Raji (cell line): Measurements from ENCODE around the gene SVIL.

Source experiments
- POLR2A ChIP-seq: IDR thresholded peaks from 2 replicates; pipeline ENCODE4 v1.6.1; 2011; ENCODE audit warnings: low read depth, low read length, control low read depth; ENCODE audit not compliant: insufficient read depth

Gene SVIL

GRCh38 chr10:29634764-29635625 is at the start of gene SVIL:
Gene SVIL, minus strand, starts transcription at chr10:29634971. Its CDS starts 79,913 bp downstream, at chr10:29555058.
- no peak for TF ChIP-seq POLR2A

GRCh38 chr10:29681676-29682448 is 47.1 kb upstream of the SVIL start:
- TF ChIP-seq POLR2A: no peak

- no peak for TF ChIP-seq POLR2A
Measured at GRCh38 chr10:29680091-29680490, 45.3 kb upstream of the SVIL start.

GRCh38 chr10:29676732-29677131 is 42.0 kb upstream of the SVIL start:
- TF ChIP-seq POLR2A: no peak

GRCh38 chr10:29675984-29676383 is 41.2 kb upstream of the SVIL start:
- no peak for TF ChIP-seq POLR2A

- no peak for TF ChIP-seq POLR2A
Measured at GRCh38 chr10:29671968-29672367, 37.2 kb upstream of the SVIL start.

- no peak for TF ChIP-seq POLR2A
Measured at GRCh38 chr10:29671228-29671780, 36.5 kb upstream of the SVIL start.

- no peak for TF ChIP-seq POLR2A
Measured at GRCh38 chr10:29670761-29671160, 36.0 kb upstream of the SVIL start.

GRCh38 chr10:29669149-29669548 is 34.4 kb upstream of the SVIL start:
- TF ChIP-seq POLR2A: no peak

GRCh38 chr10:29668628-29669027 is 33.9 kb upstream of the SVIL start:
- no peak for TF ChIP-seq POLR2A

- TF ChIP-seq POLR2A: no peak
Measured at GRCh38 chr10:29667191-29667590, 32.4 kb upstream of the SVIL start.

- TF ChIP-seq POLR2A: no peak
Measured at GRCh38 chr10:29666201-29666600, 31.4 kb upstream of the SVIL start.

- no peak for TF ChIP-seq POLR2A
Measured at GRCh38 chr10:29663718-29664117, 28.9 kb upstream of the SVIL start.

- TF ChIP-seq POLR2A: no peak
Measured at GRCh38 chr10:29658984-29659965, 24.5 kb upstream of the SVIL start.

- TF ChIP-seq POLR2A: no peak
Measured at GRCh38 chr10:29657719-29658274, 23.0 kb upstream of the SVIL start.

- no peak for TF ChIP-seq POLR2A
Measured at GRCh38 chr10:29656451-29656992, 21.8 kb upstream of the SVIL start.
